ENCODE measurements around the gene C22orf31. TPM values are rescaled to one million over a fixed set of nuclear protein-coding genes. Genes with fewer than 3 reads are reported as not detected.

The C22orf31 gene
- total RNA-seq (2021), result not detected in 2 replicates
- long read RNA-seq, partial matches to known transcripts, result 0 of 1 reads
- long read RNA-seq, other reads (novel, unspliced or antisense), result 1 of 1 reads

DNA sequence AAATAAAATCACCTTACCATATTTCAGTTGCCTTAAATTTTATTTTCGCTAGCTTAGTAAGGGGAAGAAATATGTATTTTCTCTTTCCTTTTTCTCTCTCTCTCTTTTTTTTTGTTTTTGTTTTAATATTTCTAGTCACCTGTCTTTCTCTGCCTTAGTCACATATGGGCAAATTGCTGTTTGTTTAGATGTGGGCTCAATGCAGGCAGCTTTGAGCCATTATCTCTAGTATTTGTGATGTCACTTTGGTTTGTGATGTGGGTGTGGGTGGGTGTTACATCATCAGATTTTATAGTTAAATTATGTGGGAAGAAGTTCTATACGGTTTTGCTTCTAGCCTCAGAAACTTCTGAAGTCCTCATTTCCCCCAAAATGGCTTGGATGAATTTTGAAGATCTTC lies at the start of gene C22orf31:
Gene C22orf31 (minus strand): TSS at position 59 of the 400 bp plus-strand sequence. CDS start 39 bp downstream, at position 20.
- Histone ChIP-seq H2BK15ac (ENCODE audit: low read depth, low read length) (no peak within 1 kb of the TSS), H3K79me2 (ENCODE audit: insufficient read depth, low read length) (no peaks in the 10 kb centered on the region), H3K9ac (ENCODE audit: extremely low read depth, insufficient read length, low read length) (no peak within 1 kb of the TSS), H3K27ac (ENCODE audit: insufficient read length, low read depth, low read length) (no peak within 1 kb of the TSS), H3K9me3 (ENCODE audit: control insufficient read depth, low read depth, low read length) (no peaks in the 10 kb centered on the region), H3K4me1 (ENCODE audit: insufficient read depth, low read length) (no peaks in the 10 kb centered on the region; the same call in 1 of the 2 replicates), H4K5ac (ENCODE audit: insufficient read length, low read depth, low read length) (no peak within 1 kb of the TSS), H3K79me1 (ENCODE audit: insufficient read depth, low read depth, low read length, poor library complexity, severe bottlenecking) (no peaks in the 10 kb centered on the region), H3T11ph (ENCODE audit: low read length) (no peak within 1 kb of the TSS), H3K27me3 (ENCODE audit: insufficient read depth, low read length) (no peaks in the 10 kb centered on the region), H3K18ac (ENCODE audit: insufficient read length, low read depth, low read length) (no peak within 1 kb of the TSS), H2AK5ac (ENCODE audit: insufficient read length, low read length) (no peak within 1 kb of the TSS), H2BK120ac (ENCODE audit: low read depth, low read length, poor library complexity, severe bottlenecking) (no peak within 1 kb of the TSS), H2BK5ac (ENCODE audit: insufficient read length, low read length) (no peak within 1 kb of the TSS), H4K8ac (replicated peaks; ENCODE audit: insufficient read length, low read depth, low read length) (no peak within 1 kb of the TSS), H3K4me2 (ENCODE audit: insufficient read depth, insufficient read length, low read length) (no peak within 1 kb of the TSS), H2BK20ac (ENCODE audit: low read depth, low read length, poor library complexity, severe bottlenecking) (no peak within 1 kb of the TSS), H2AFZ (ENCODE audit: low read length) (no peak within 1 kb of the TSS), H2BK12ac (ENCODE audit: insufficient read length, low read depth, low read length) (no peak within 1 kb of the TSS), H3K56ac (ENCODE audit: insufficient read length, low read depth, low read length) (no peak within 1 kb of the TSS), H3K23me2 (ENCODE audit: insufficient read length, low read depth, low read length, poor library complexity, severe bottlenecking) (no peaks in the 10 kb centered on the region), H3K14ac (ENCODE audit: insufficient read depth, low read length) (no peak within 1 kb of the TSS), H4K91ac (ENCODE audit: insufficient read length, low read depth, low read length) (no peak within 1 kb of the TSS), H3K23ac (ENCODE audit: insufficient read length, low read depth, low read length) (no peak within 1 kb of the TSS), H3K4ac (ENCODE audit: low read depth, low read length) (no peak within 1 kb of the TSS), H4K20me1 (ENCODE audit: control insufficient read depth, insufficient read depth, insufficient read length) (no peaks in the 10 kb centered on the region)
- TF ChIP-seq, protein P1, sequence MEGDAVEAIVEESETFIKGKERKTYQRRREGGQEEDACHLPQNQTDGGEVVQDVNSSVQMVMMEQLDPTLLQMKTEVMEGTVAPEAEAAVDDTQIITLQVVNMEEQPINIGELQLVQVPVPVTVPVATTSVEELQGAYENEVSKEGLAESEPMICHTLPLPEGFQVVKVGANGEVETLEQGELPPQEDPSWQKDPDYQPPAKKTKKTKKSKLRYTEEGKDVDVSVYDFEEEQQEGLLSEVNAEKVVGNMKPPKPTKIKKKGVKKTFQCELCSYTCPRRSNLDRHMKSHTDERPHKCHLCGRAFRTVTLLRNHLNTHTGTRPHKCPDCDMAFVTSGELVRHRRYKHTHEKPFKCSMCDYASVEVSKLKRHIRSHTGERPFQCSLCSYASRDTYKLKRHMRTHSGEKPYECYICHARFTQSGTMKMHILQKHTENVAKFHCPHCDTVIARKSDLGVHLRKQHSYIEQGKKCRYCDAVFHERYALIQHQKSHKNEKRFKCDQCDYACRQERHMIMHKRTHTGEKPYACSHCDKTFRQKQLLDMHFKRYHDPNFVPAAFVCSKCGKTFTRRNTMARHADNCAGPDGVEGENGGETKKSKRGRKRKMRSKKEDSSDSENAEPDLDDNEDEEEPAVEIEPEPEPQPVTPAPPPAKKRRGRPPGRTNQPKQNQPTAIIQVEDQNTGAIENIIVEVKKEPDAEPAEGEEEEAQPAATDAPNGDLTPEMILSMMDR (conservative IDR thresholded peaks at IDR 0.05), result no peak
- Mint-ChIP-seq H3K4me3 (no peak within 1 kb of the TSS), H3K9me3 (no peaks in the 10 kb centered on the region; a peak in 1 of 5 replicates), H3K27me3 (ENCODE audit: low read depth) (peaks cover 7% of the 10 kb centered on the region), H3K36me3 (ENCODE audit: insufficient read depth in 1 of 3, low read depth in 3 of 3) (no peaks in the 10 kb centered on the region), H3K4me1 (peaks cover 14 to 21% of the 10 kb centered on the region in 2 experiments), H3K27ac (no peak within 1 kb of the TSS)
- no peak for DNase-seq
- WGBS (ENCODE audit: extremely low coverage, insufficient read length, low lambda C conversion rate), result no CpG with 5 or more reads among the region's 2 CpGs

Data from H9 (cell line).